ENCODE measurements around the gene GJC2. TPM values are rescaled to one million over a fixed set of nuclear protein-coding genes. Genes with fewer than 3 reads are reported as not detected.

The GJC2 gene
- total and polyA plus RNA-seq, 8 donors = 0.46 to 26.6 (median 1.5) TPM; not detected in 2

DNA sequence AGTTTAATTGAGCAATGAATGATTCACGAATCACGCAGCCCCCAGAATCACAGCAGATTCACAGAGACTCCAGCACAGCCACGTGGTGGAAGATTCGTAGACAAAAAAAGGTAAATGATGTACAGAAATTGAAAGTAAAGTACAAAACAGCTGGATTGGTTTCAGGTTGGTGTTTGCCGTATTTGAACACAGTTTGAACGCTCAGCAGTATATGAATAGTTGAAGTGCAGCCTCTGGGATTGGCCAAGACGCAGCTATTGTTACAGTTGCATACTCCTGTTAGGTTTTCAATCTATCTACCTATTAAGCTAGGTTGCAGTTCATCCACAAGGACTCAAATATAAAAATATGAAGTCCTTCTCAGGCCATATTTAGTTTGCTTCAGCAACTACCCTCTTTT is 37.6 kb upstream of the GJC2 start:
- Histone ChIP-seq H3K4me3 (no peak overlapping the region), H3K9me3 (no peaks in the 10 kb centered on the region), H3K36me3 (peaks cover 4 to 9% (median 8%) of the 10 kb centered on the region in 4 donors), H3K27me3 (no peaks in the 10 kb centered on the region), H3K27ac (no peak overlapping the region), H3K4me1 (peaks cover 20 to 33% (median 28%) of the 10 kb centered on the region in 4 donors)
- no peak for TF ChIP-seq POLR2A (IDR thresholded peaks at IDR 0.05)
- no peak for TF ChIP-seq EP300 (IDR thresholded peaks at IDR 0.05)
- TF ChIP-seq POLR2AphosphoS5 (IDR thresholded peaks at IDR 0.05) = no peak
- TF ChIP-seq, protein P1, sequence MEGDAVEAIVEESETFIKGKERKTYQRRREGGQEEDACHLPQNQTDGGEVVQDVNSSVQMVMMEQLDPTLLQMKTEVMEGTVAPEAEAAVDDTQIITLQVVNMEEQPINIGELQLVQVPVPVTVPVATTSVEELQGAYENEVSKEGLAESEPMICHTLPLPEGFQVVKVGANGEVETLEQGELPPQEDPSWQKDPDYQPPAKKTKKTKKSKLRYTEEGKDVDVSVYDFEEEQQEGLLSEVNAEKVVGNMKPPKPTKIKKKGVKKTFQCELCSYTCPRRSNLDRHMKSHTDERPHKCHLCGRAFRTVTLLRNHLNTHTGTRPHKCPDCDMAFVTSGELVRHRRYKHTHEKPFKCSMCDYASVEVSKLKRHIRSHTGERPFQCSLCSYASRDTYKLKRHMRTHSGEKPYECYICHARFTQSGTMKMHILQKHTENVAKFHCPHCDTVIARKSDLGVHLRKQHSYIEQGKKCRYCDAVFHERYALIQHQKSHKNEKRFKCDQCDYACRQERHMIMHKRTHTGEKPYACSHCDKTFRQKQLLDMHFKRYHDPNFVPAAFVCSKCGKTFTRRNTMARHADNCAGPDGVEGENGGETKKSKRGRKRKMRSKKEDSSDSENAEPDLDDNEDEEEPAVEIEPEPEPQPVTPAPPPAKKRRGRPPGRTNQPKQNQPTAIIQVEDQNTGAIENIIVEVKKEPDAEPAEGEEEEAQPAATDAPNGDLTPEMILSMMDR (IDR thresholded peaks at IDR 0.05) = no peak
- no peak for DNase-seq
- 87 to 90% (median 88%) methylated on average over 7 of the region's 7 CpGs for WGBS, 5 donors
- intact Hi-C loops (cut with DNase I; ENCODE audit: low total_unique reads) = no loop called here

GRCh38 chr1:228112617-228113016 is 37.1 kb upstream of the GJC2 start:
- no peak for DNase-seq
- peaks cover 19 to 29% (median 24%) of the 10 kb centered on the region in 4 donors for H3K4me1 ChIP-seq
- no peaks in the 10 kb centered on the region for H3K27me3 ChIP-seq
- 86 to 94% (median 88%) methylated on average over 1 of the region's 1 CpG for whole genome bisulfite sequencing, 5 donors
- TF ChIP-seq POLR2A (IDR thresholded peaks at IDR 0.05) = no peak
- no peak for TF ChIP-seq EP300 (IDR thresholded peaks at IDR 0.05)
- TF ChIP-seq, protein P1 (IDR thresholded peaks at IDR 0.05) = no peak
- no peak overlapping the region for H3K4me3 ChIP-seq
- intact Hi-C loops (cut with DNase I; ENCODE audit: low total_unique reads) = no loop called here
- peaks cover 0 to 4% (median 4%) of the 10 kb centered on the region in 4 donors for H3K36me3 ChIP-seq
- H3K27ac ChIP-seq = no peak overlapping the region
- H3K9me3 ChIP-seq = no peaks in the 10 kb centered on the region

GRCh38 chr1:228114827-228115226 is 34.9 kb upstream of the GJC2 start:
- no peak for DNase-seq

DNA sequence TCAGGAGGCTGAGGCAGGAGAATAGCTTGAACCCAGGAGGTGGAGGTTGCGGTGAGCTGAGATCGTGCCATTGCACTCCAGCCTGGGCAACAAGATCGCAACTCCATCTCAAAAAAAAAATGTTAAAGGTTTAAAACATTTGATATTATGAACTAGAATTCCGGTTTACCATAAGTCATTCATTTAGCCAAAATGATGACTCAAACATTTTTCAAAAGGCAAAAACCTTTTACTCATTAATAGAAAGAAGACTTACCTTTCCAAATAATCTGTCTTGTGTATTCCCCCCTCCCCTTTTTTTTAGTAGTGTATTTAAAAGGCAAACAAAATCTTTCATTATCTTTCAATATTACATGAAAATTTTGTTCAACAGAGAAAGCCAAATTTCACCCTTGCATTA is 32.4 kb upstream of the GJC2 start:
- no peak for TF ChIP-seq EP300 (IDR thresholded peaks at IDR 0.05)
- TF ChIP-seq POLR2A (IDR thresholded peaks at IDR 0.05) = no peak
- H3K27ac ChIP-seq = no peak overlapping the region
- 94 to 99% (median 99%) methylated on average over 4 of the region's 4 CpGs for WGBS, 5 donors

More at GRCh38 chr1:228114827-228115226, 34.9 kb upstream of the GJC2 start:
- H3K27me3 ChIP-seq = no peaks in the 10 kb centered on the region
- H3K4me1 ChIP-seq = peaks cover 7 to 14% (median 9%) of the 10 kb centered on the region in 4 donors
- no peaks in the 10 kb centered on the region for H3K9me3 ChIP-seq
- no peaks in the 10 kb centered on the region for H3K36me3 ChIP-seq
- no peak for TF ChIP-seq EP300 (IDR thresholded peaks at IDR 0.05)
- TF ChIP-seq POLR2A (IDR thresholded peaks at IDR 0.05) = no peak
- TF ChIP-seq, protein P1 (IDR thresholded peaks at IDR 0.05) = no peak
- TF ChIP-seq POLR2AphosphoS5 (IDR thresholded peaks at IDR 0.05) = no peak
- 50 to 65% (median 59%) methylated on average over 3 of the region's 3 CpGs for WGBS, 5 donors
- H3K27ac ChIP-seq = no peak overlapping the region
- H3K4me3 ChIP-seq = no peak overlapping the region
- intact Hi-C loops (cut with DNase I; ENCODE audit: low total_unique reads) = no loop called here

DNA sequence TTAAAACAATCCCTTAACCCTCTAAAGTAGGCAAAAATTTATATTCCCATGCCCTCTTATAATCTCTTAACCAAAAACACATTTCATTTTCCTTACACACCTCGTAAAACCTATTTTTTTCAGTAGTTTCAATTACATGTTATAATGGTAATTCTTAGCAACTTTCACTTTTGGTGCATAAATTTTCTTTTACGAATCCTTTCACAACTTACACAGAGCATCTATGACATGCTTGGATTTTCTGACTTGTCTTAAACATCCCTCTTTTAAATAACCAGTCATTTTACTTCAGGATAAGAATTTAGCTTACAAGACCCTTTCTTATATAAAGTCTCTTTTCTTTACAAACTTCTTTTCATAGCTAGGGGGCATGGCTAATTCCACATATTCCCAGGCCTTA is 31.7 kb upstream of the GJC2 start:
- no peaks in the 10 kb centered on the region for H3K36me3 ChIP-seq
- H3K27me3 ChIP-seq = no peaks in the 10 kb centered on the region
- 78 to 84% (median 81%) methylated on average over 2 of the region's 2 CpGs for WGBS, 5 donors
- no peak overlapping the region for H3K27ac ChIP-seq
- H3K9me3 ChIP-seq = no peaks in the 10 kb centered on the region
- TF ChIP-seq POLR2AphosphoS5 (IDR thresholded peaks at IDR 0.05) (no peak), EP300 (IDR thresholded peaks at IDR 0.05) (no peak), POLR2A (IDR thresholded peaks at IDR 0.05) (no peak)
- TF ChIP-seq, protein P1 (IDR thresholded peaks at IDR 0.05) = no peak
- no peak for DNase-seq
- no peak overlapping the region for H3K4me3 ChIP-seq
- intact Hi-C loops (cut with DNase I; ENCODE audit: low total_unique reads) = no loop called here
- H3K4me1 ChIP-seq = no peaks in the 10 kb centered on the region

More for the DNA sequence above, 32.4 kb upstream of the GJC2 start:
- H3K27me3 ChIP-seq = no peaks in the 10 kb centered on the region
- no peak for DNase-seq
- intact Hi-C loops (cut with DNase I; ENCODE audit: low total_unique reads) = no loop called here
- H3K4me3 ChIP-seq = no peak overlapping the region
- H3K36me3 ChIP-seq = no peaks in the 10 kb centered on the region
- no peaks in the 10 kb centered on the region for H3K9me3 ChIP-seq
- H3K4me1 ChIP-seq = no peaks in the 10 kb centered on the region

All from stomach (tissue), 9 donors.